ENCODE results near the gene ADM2.

Gene ADM2

GRCh38 chr22:50447576-50448551 lies 33.5 kb upstream of the ADM2 start:
- TF ChIP-seq EZH2phosphoT487 (IDR thresholded peaks at IDR 0.05; ENCODE audit: low read length) = no peak
- Histone ChIP-seq H3F3A (ENCODE audit: insufficient read depth, low read length) (peaks cover 4% of the 10 kb centered on the region; the same call in 1 of the 2 replicates), H3K36me3 (replicated peaks; ENCODE audit: insufficient read depth, low read length) (no peaks in the 10 kb centered on the region), H3K4me2 (ENCODE audit: low read depth, low read length) (no peak overlapping the region), H3K9ac (ENCODE audit: low read length) (no peak overlapping the region), H4K20me1 (ENCODE audit: insufficient read depth, low read length) (no peaks in the 10 kb centered on the region), H3K4me3 (ENCODE audit: low read length) (no peak overlapping the region), H3K9me2 (replicated peaks; ENCODE audit: insufficient read depth, low read length) (no peaks in the 10 kb centered on the region), H3K79me2 (ENCODE audit: low read length) (no peaks in the 10 kb centered on the region), H3K9me3 (replicated peaks; ENCODE audit: insufficient read depth, low read length) (no peaks in the 10 kb centered on the region), H2AFZ (ENCODE audit: low read length) (no peak overlapping the region), H3K27ac (ENCODE audit: low read length) (no peak overlapping the region), H3K27me3 (replicated peaks; ENCODE audit: insufficient read depth, low read length) (no peaks in the 10 kb centered on the region), H3K4me1 (ENCODE audit: low read length) (no peaks in the 10 kb centered on the region)
- no peak for DNase-seq

DNA sequence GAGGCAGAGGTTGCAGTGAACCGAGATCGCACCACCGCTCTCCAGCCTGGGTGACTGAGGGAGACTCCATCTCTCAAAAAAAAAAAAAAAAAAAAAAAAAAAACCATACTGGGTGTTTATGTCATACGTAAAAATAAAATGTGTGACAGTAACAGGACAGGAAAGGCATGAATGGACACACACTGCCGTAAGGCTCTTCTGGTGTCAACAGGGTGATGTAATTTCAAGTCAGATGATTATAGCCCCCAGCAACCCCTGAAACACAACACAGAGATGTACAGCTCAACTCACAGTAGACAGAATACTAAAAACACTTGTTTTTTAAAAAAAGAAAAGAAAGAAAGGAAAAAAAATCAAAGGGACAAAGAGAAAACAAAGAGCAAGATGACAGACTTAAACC lies 28.7 kb upstream of the ADM2 start:
- DNase-seq = no peak
- H4K20me1 ChIP-seq (ENCODE audit: insufficient read depth, low read length) = no peaks in the 10 kb centered on the region
- H3K79me2 ChIP-seq (ENCODE audit: low read length) = no peaks in the 10 kb centered on the region
- no peak overlapping the region for H2AFZ ChIP-seq (ENCODE audit: low read length)
- no peak overlapping the region for H3K27ac ChIP-seq (ENCODE audit: low read length)
- H3K9me2 ChIP-seq (replicated peaks; ENCODE audit: insufficient read depth, low read length) = no peaks in the 10 kb centered on the region
- H3K9ac ChIP-seq (ENCODE audit: low read length) = no peak overlapping the region
- TF ChIP-seq, protein P1, sequence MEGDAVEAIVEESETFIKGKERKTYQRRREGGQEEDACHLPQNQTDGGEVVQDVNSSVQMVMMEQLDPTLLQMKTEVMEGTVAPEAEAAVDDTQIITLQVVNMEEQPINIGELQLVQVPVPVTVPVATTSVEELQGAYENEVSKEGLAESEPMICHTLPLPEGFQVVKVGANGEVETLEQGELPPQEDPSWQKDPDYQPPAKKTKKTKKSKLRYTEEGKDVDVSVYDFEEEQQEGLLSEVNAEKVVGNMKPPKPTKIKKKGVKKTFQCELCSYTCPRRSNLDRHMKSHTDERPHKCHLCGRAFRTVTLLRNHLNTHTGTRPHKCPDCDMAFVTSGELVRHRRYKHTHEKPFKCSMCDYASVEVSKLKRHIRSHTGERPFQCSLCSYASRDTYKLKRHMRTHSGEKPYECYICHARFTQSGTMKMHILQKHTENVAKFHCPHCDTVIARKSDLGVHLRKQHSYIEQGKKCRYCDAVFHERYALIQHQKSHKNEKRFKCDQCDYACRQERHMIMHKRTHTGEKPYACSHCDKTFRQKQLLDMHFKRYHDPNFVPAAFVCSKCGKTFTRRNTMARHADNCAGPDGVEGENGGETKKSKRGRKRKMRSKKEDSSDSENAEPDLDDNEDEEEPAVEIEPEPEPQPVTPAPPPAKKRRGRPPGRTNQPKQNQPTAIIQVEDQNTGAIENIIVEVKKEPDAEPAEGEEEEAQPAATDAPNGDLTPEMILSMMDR (IDR thresholded peaks at IDR 0.05; ENCODE audit: low read length) = no peak
- H3K9me3 ChIP-seq (replicated peaks; ENCODE audit: insufficient read depth, low read length) = no peaks in the 10 kb centered on the region
- H3F3A ChIP-seq (ENCODE audit: insufficient read depth, low read length) = no peaks in the 10 kb centered on the region; the same call in 1 of the 2 replicates
- no peak overlapping the region for H3K4me3 ChIP-seq (ENCODE audit: low read length)
- H3K27me3 ChIP-seq (replicated peaks; ENCODE audit: insufficient read depth, low read length) = no peaks in the 10 kb centered on the region
- H3K4me1 ChIP-seq (ENCODE audit: low read length) = no peaks in the 10 kb centered on the region
- no peak overlapping the region for H3K4me2 ChIP-seq (ENCODE audit: low read depth, low read length)
- H3K36me3 ChIP-seq (replicated peaks; ENCODE audit: insufficient read depth, low read length) = no peaks in the 10 kb centered on the region

DNA sequence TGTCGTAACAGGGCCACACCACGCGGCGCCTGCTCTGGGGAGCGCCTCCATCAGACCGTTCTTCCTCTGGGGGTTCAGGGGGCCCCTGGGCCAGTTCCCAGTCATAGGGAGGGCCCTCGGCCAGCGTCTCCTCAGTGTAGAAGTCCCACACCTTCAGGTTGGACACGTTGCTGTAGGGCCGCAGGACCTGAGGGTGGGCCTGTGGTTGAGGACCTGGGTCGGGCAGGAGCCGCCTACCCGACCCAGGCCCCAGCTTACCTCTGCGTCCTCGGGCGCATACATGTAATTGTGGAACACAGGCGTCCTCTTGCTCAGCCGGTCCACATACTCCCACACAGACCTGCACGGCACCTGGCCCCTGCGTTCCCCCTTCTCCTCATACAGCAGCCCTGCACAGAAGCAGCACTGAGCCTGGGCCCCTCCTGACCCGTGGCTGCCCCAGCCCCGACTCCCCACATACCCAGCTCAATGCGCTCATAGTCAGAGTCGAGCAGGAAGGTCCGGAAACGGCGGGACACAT lies 26.7 kb upstream of the ADM2 start:
- H3K4me1 ChIP-seq (ENCODE audit: low read length) = no peaks in the 10 kb centered on the region
- H2AFZ ChIP-seq (ENCODE audit: low read length) = no peak overlapping the region
- H3K9me2 ChIP-seq (replicated peaks; ENCODE audit: insufficient read depth, low read length) = no peaks in the 10 kb centered on the region
- H3K27ac ChIP-seq (ENCODE audit: low read length) = no peak overlapping the region
- no peaks in the 10 kb centered on the region for H3K9me3 ChIP-seq (replicated peaks; ENCODE audit: insufficient read depth, low read length)
- no peaks in the 10 kb centered on the region; the same call in 1 of the 2 replicates for H3F3A ChIP-seq (ENCODE audit: insufficient read depth, low read length)
- no peak overlapping the region for H3K4me2 ChIP-seq (ENCODE audit: low read depth, low read length)
- no peaks in the 10 kb centered on the region for H4K20me1 ChIP-seq (ENCODE audit: insufficient read depth, low read length)
- H3K27me3 ChIP-seq (replicated peaks; ENCODE audit: insufficient read depth, low read length) = no peaks in the 10 kb centered on the region
- H3K4me3 ChIP-seq (ENCODE audit: low read length) = no peak overlapping the region
- no peak for DNase-seq
- no peaks in the 10 kb centered on the region for H3K79me2 ChIP-seq (ENCODE audit: low read length)
- H3K36me3 ChIP-seq (replicated peaks; ENCODE audit: insufficient read depth, low read length) = no peaks in the 10 kb centered on the region
- no peak overlapping the region for H3K9ac ChIP-seq (ENCODE audit: low read length)
- TF ChIP-seq EZH2phosphoT487 (IDR thresholded peaks at IDR 0.05; ENCODE audit: low read length) = no peak
- no peak for TF ChIP-seq EZH2 (optimal IDR thresholded peaks at IDR 0.05; ENCODE audit: low read depth, low read length)
- TF ChIP-seq, protein P1 (IDR thresholded peaks at IDR 0.05; ENCODE audit: low read length) = no peak

GRCh38 chr22:50455201-50455600 lies 26.1 kb upstream of the ADM2 start:
- H3K27ac ChIP-seq (ENCODE audit: low read length) = no peak overlapping the region
- no peak overlapping the region for H2AFZ ChIP-seq (ENCODE audit: low read length)
- TF ChIP-seq EZH2 (optimal IDR thresholded peaks at IDR 0.05; ENCODE audit: low read depth, low read length) (no peak), EZH2phosphoT487 (IDR thresholded peaks at IDR 0.05; ENCODE audit: low read length) (no peak)
- TF ChIP-seq, protein P1 (IDR thresholded peaks at IDR 0.05; ENCODE audit: low read length) = no peak
- DNase-seq = no peak
- no peaks in the 10 kb centered on the region for H3K9me2 ChIP-seq (replicated peaks; ENCODE audit: insufficient read depth, low read length)
- H3K4me2 ChIP-seq (ENCODE audit: low read depth, low read length) = no peak overlapping the region
- H3K36me3 ChIP-seq (replicated peaks; ENCODE audit: insufficient read depth, low read length) = no peaks in the 10 kb centered on the region
- H3F3A ChIP-seq (ENCODE audit: insufficient read depth, low read length) = no peaks in the 10 kb centered on the region
- no peaks in the 10 kb centered on the region for H3K4me1 ChIP-seq (ENCODE audit: low read length)
- no peak overlapping the region for H3K4me3 ChIP-seq (ENCODE audit: low read length)
- H3K27me3 ChIP-seq (replicated peaks; ENCODE audit: insufficient read depth, low read length) = no peaks in the 10 kb centered on the region
- no peaks in the 10 kb centered on the region for H3K9me3 ChIP-seq (replicated peaks; ENCODE audit: insufficient read depth, low read length)
- no peaks in the 10 kb centered on the region for H3K79me2 ChIP-seq (ENCODE audit: low read length)
- no peaks in the 10 kb centered on the region for H4K20me1 ChIP-seq (ENCODE audit: insufficient read depth, low read length)
- H3K9ac ChIP-seq (ENCODE audit: low read length) = no peak overlapping the region
